ENCODE measurements around the gene CEP89.

The CEP89 gene

DNA sequence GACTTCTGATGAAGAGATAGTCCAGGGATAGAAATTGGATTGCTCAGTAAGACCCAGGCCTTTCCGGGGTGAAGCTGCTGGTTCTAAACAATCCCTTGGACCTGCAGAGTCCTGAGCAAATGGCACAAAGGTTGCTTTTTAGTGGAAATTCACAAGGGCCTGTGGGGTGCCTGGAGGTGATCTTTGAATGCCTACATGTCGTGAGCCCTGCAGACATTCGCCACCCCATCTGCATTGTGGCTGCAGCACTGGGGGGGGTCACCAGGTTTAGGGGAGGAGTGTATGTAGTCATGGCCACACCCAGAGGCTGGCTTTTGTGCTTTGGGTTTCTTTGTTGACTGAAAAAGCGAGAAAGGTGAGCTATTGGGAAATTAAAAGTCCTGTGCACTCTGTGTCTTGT, 143.6 kb downstream of the CEP89 start:
- TF ChIP-seq, protein P1, sequence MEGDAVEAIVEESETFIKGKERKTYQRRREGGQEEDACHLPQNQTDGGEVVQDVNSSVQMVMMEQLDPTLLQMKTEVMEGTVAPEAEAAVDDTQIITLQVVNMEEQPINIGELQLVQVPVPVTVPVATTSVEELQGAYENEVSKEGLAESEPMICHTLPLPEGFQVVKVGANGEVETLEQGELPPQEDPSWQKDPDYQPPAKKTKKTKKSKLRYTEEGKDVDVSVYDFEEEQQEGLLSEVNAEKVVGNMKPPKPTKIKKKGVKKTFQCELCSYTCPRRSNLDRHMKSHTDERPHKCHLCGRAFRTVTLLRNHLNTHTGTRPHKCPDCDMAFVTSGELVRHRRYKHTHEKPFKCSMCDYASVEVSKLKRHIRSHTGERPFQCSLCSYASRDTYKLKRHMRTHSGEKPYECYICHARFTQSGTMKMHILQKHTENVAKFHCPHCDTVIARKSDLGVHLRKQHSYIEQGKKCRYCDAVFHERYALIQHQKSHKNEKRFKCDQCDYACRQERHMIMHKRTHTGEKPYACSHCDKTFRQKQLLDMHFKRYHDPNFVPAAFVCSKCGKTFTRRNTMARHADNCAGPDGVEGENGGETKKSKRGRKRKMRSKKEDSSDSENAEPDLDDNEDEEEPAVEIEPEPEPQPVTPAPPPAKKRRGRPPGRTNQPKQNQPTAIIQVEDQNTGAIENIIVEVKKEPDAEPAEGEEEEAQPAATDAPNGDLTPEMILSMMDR (conservative IDR thresholded peaks at IDR 0.05) = no peak
- H3K27ac ChIP-seq = no peak overlapping the region

All from VCaP (cell line).